Gastroesophageal sphincter (tissue), 4 donors: Measurements from ENCODE around the gene BANP. TPM values are rescaled to one million over a fixed set of nuclear protein-coding genes. Genes with fewer than 3 reads are reported as not detected.

Experiments used
- ATAC-seq: fragments of 150-250 bp; one replicate; pipeline ENCODE4 v1.9.1; 2016; ENCODE audit warnings: mild to moderate bottlenecking, moderate library complexity
- H3K27ac ChIP-seq, 4 donors: fragments of 200-600 bp; sonication (generic) in 3 of 4; 1 replicate in 3 of 4; 2 replicates in 1 of 4; pipeline ENCODE4 v1.5.1; 2016 to 2019
- H3K27me3 ChIP-seq: fragments of 200-600 bp; sonication (generic); one replicate; pipeline ENCODE4 v1.5.1; 2019
- H3K36me3 ChIP-seq, 2 donors: fragments of 200-600 bp; sonication (generic); one replicate each; pipeline ENCODE4 v1.5.1; 2019; ENCODE audit warnings: control low read depth in 1 of 2
- H3K4me1 ChIP-seq, 3 donors: fragments of 200-600 bp; sonication (generic); 1 replicate in 2 of 3; 2 replicates in 1 of 3; pipeline ENCODE4 v1.5.1; 2016 to 2019; ENCODE audit warnings: control low read depth in 2 of 3
- H3K4me3 ChIP-seq, 2 donors: fragments of 200-600 bp; sonication (generic); one replicate each; pipeline ENCODE4 v1.5.1; 2019; ENCODE audit warnings: mild to moderate bottlenecking in 1 of 2, moderate library complexity in 1 of 2
- H3K9me3 ChIP-seq, 3 donors: fragments of 200-600 bp; sonication (generic); one replicate each; pipeline ENCODE4 v1.5.1; 2017 to 2019; ENCODE audit warnings: control low read depth in 2 of 3
- EP300 ChIP-seq: sonication (generic); formaldehyde crosslinking; IDR thresholded peaks from one replicate; pipeline ENCODE4 v1.6.1; 2017; ENCODE audit warnings: antibody characterized with exemption, mild to moderate bottlenecking
- POLR2A ChIP-seq, 2 donors: fragments of 450-650 bp; IDR thresholded peaks; one replicate each; pipeline ENCODE4 v1.6.1; 2017; ENCODE audit warnings: antibody characterized with exemption in 2 of 2, mild to moderate bottlenecking in 2 of 2, moderate library complexity in 1 of 2
- POLR2AphosphoS5 ChIP-seq: sonication (generic); formaldehyde crosslinking; IDR thresholded peaks from one replicate; pipeline ENCODE4 v1.6.1; 2017; ENCODE audit warnings: antibody characterized with exemption
- WGBS, 2 donors: methylation state at CpG; one replicate each; pipeline ENCODE4 v1.1.5; 2018; ENCODE audit warnings: low coverage in 1 of 2; 5-methylcytosine and 5-hydroxymethylcytosine counted together
- total RNA-seq, 4 donors: library from RNA; depleted of rRNA; stranded (reverse); fragments of >200 nt; gene quantifications; one replicate each; pipeline ENCODE4 v1.1.0, GENCODE V29; 2016
- TF ChIP-seq, protein P1 (sequence below), 4 experiments: fragments of 200-600 bp in 2 of 4; fragments of 450-650 bp in 2 of 4; sonication (generic) in 1 of 4; IDR thresholded peaks; one replicate each; pipeline ENCODE4 v1.5.1; 2017 to 2019; ENCODE audit warnings: antibody characterized with exemption in 4 of 4, mild to moderate bottlenecking in 2 of 4, moderate library complexity in 2 of 4

Gene BANP
- total RNA-seq, 4 donors from 2014 or later: 17.1 to 33.1 (median 24.2) TPM

DNA sequence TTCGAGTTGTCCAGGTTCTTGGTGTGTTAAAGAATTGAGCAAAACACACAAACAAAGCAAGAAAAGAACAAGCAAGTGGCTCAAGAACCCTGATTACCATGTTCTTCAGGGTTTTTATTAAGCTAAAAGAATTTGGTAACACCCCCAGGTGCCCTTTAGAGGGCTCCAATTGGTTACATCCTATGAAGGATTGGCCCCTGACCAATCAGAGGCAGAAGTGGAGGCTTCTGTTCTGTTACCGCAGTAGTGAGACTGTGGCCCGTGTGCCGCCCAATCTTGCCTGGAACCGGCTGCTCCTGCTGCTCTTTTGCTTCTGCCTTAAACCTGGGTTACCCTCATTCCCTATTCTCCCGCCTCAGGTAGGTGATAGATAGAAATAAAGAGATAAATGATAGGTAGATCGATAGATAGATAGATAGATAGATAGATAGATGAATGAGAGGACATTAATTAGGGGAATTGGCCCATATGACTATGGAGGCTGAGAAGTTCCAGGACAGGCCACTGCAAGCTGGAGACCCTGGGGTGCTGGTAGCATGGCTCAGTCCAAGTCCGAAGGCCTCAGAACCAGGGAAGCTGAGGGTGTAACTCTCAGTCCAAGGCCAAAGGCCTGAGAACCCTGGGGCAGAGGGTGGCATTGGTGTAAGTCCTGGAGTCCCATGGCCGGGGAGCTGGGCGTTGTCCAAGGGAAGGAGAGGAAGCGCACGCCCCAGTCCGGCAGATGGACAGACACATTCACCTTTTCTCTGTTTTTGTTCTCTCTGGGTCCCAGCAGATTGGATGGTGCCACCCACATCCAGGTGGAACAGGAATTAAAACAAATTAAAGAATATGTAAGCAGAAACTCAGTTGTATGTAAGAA lies 11.4 kb upstream of the BANP start:
- no peak for ATAC-seq
- Histone ChIP-seq H3K27me3 (no peaks in the 10 kb centered on the region), H3K4me3 (no peak overlapping the region), H3K4me1 (peaks cover 0 to 1% (median 0%) of the 10 kb centered on the region in 3 donors), H3K9me3 (no peaks in the 10 kb centered on the region), H3K36me3 (no peaks in the 10 kb centered on the region), H3K27ac (no peak overlapping the region)
- TF ChIP-seq POLR2AphosphoS5: no peak
- TF ChIP-seq, protein P1, sequence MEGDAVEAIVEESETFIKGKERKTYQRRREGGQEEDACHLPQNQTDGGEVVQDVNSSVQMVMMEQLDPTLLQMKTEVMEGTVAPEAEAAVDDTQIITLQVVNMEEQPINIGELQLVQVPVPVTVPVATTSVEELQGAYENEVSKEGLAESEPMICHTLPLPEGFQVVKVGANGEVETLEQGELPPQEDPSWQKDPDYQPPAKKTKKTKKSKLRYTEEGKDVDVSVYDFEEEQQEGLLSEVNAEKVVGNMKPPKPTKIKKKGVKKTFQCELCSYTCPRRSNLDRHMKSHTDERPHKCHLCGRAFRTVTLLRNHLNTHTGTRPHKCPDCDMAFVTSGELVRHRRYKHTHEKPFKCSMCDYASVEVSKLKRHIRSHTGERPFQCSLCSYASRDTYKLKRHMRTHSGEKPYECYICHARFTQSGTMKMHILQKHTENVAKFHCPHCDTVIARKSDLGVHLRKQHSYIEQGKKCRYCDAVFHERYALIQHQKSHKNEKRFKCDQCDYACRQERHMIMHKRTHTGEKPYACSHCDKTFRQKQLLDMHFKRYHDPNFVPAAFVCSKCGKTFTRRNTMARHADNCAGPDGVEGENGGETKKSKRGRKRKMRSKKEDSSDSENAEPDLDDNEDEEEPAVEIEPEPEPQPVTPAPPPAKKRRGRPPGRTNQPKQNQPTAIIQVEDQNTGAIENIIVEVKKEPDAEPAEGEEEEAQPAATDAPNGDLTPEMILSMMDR (IDR thresholded peaks at IDR 0.05): no peak
- TF ChIP-seq POLR2A (IDR thresholded peaks at IDR 0.05): no peak
- TF ChIP-seq EP300: no peak
- WGBS, 2 donors: 54 to 88% methylated on average over 1 to 9 of the region's 13 CpGs

DNA sequence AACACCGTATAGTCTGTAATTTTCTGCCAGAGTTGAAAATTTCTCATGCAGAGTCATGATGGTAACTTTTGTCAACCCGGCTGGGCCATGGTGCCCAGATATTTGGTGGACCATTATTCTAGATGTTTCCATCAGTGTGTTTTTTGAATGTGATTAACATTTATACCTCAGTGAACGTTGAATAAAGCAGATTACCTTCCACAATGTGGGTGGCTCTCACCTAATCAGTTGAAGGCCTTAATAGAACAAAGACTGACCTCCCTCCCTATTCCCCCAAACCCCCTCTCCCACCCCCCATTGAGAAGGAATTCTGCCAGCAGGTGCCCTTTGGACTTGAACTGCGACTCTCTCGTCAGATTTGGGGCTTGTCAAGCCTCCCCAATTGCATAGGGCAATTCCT lies 8.6 kb upstream of the BANP start:
- no peak overlapping the region for H3K4me3 ChIP-seq
- no peak overlapping the region for H3K27ac ChIP-seq
- H3K27me3 ChIP-seq: no peaks in the 10 kb centered on the region
- 33 to 65% methylated on average over 1 to 5 of the region's 5 CpGs for WGBS, 2 donors
- no peaks in the 10 kb centered on the region for H3K36me3 ChIP-seq
- peaks cover 0 to 11% (median 7%) of the 10 kb centered on the region in 3 donors for H3K4me1 ChIP-seq
- TF ChIP-seq EP300 (no peak), POLR2A (IDR thresholded peaks at IDR 0.05) (no peak), POLR2AphosphoS5 (no peak)
- TF ChIP-seq, protein P1 (IDR thresholded peaks at IDR 0.05): no peak
- ATAC-seq: no peak
- H3K9me3 ChIP-seq: no peaks in the 10 kb centered on the region

DNA sequence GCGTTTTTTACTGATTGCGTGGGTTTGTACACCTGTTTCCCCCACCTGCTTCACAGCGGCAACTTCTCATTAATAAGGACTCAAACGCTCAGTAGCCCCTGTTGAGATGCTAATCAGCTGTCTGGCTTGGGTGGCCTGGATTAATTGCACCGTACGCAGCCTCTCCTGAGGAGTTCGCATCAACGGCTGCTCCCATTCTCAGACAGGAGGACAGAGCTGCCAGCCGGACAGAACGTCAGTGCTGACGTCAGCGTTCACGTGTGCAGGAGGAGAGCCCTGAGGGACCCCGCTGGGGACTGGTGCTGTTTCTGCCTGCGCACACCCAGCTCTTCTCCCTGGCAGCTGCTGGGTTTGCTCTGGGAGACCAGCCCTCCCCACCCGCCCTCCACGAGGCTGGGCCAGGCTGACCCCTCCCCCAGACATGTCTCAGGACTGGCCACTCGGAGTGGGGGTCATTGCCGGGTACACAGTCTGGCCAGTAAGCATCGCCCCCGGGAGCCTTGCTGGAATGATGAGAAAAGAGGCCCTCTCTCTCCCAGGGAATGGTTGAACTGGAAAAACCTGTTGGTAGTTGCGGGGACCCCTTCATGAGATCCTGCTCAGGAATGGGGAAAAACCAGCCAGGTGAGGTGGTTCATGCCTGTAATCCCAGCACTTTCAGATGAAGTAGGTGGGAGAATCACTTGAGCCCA lies 5.7 kb upstream of the BANP start:
- peak overlapping the region; percentile 71 to 82 (median 80) for H3K27ac ChIP-seq
- no peaks in the 10 kb centered on the region for H3K36me3 ChIP-seq
- H3K4me3 ChIP-seq: peak overlapping the region; percentile 26 to 45
- ATAC-seq: peak; percentile 92
- H3K27me3 ChIP-seq: no peaks in the 10 kb centered on the region
- H3K4me1 ChIP-seq: peaks cover 0 to 17% (median 7%) of the 10 kb centered on the region in 3 donors
- TF ChIP-seq EP300 (peak; percentile 54), POLR2A (IDR thresholded peaks at IDR 0.05) (peak in 1 of 2 donors; percentile 37), POLR2AphosphoS5 (peak; percentile 14)
- TF ChIP-seq, protein P1 (IDR thresholded peaks at IDR 0.05): no peak
- no peaks in the 10 kb centered on the region for H3K9me3 ChIP-seq
- WGBS, 2 donors: 0 to 29% methylated on average over 1 to 5 of the region's 22 CpGs

DNA sequence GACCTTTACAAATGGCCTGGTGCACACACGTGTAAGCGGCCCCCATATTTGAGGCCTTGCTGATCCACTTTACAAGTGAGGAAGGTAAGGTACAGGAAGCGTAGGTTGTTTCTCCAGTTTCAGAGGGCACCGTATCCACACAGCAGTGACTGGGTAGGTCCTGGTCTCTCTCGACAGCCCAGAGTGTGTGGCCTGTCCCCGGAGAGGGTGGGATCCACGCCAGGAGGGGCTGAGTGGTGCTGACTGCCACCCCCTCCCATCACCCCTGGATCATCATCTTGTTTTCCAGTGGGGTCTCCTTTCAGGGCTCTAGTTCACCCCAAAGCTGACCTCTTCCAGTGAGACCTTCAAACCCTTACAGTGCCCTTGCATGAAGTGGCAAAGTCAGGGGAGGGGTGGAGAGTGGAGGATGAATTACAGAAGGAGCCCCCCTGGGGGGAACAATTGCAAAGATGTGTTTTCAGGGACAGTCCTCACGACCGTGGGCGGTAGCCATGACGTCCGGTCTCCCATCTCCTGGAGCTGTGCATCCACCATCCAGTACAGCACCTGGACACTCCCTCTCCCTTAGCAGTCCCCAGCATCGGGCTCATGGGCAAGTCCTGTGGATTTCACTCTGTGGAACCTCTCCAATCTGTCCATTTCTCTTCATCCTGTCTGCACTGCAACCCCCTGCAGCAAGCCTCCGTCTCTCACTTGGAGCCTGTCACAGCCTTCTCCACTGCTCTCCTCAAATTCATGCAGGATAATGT lies 4.5 kb upstream of the BANP start:
- no peak overlapping the region for H3K4me3 ChIP-seq
- peaks cover 0 to 18% (median 7%) of the 10 kb centered on the region in 3 donors for H3K4me1 ChIP-seq
- H3K27ac ChIP-seq: no peak overlapping the region
- WGBS, 2 donors: 67 to 88% methylated on average over 2 to 3 of the region's 14 CpGs
- no peaks in the 10 kb centered on the region for H3K27me3 ChIP-seq
- H3K9me3 ChIP-seq: no peaks in the 10 kb centered on the region
- no peaks in the 10 kb centered on the region for H3K36me3 ChIP-seq
- TF ChIP-seq POLR2A (IDR thresholded peaks at IDR 0.05) (no peak), EP300 (no peak), POLR2AphosphoS5 (no peak)
- TF ChIP-seq, protein P1 (IDR thresholded peaks at IDR 0.05): no peak
- no peak for ATAC-seq
